PC-3 (cell line): ENCODE measurements around the gene KLF16. TPM values are rescaled to one million over a fixed set of nuclear protein-coding genes. Genes with fewer than 3 reads are reported as not detected.

Experiments used
- ATAC-seq: fragments of 200-7000 bp; cut with Tn5 transposase; 2 replicates; pipeline ENCODE4 v1.9.1; 2020; ENCODE audit warnings: mild to moderate bottlenecking, moderate library complexity
- BruUV-seq: library from RNA; stranded (reverse); fragments of 400-500 nt; replicated peaks from 2 replicates; lab custom pipeline; 2021; lab: Mats Ljungman, UMichigan
- CTCF ChIA-PET: fragments of 300-600 bp; sonication (Branson Sonifier 250); formaldehyde crosslinking; loops from one replicate; lab custom pipeline; 2022; ENCODE audit warnings: antibody characterized with exemption; lab: Charles Lee
- POLR2A ChIA-PET: fragments of 300-600 bp; sonication (Branson Sonifier 250); formaldehyde crosslinking; loops from one replicate; lab custom pipeline; 2022; ENCODE audit warnings: antibody characterized with exemption; ENCODE audit not compliant: unreplicated experiment; lab: Charles Lee
- DNase-seq: peaks from one replicate; pipeline ENCODE4 v3.0.0-alpha.2; 2015
- H2AFZ ChIP-seq: fragments of 300-600 bp; sonication (generic); 2 replicates; pipeline ENCODE4 v1.6.0; 2016; ENCODE audit warnings: antibody characterized with exemption, low read length
- H3F3A ChIP-seq: fragments of 300-600 bp; sonication (generic); one replicate; pipeline ENCODE4 v1.6.0; 2017; ENCODE audit warnings: antibody characterized with exemption, low read length, control low read depth, mild to moderate bottlenecking; ENCODE audit not compliant: unreplicated experiment
- H3K27ac ChIP-seq: fragments of 300-600 bp; sonication (generic); 2 replicates; pipeline ENCODE4 v1.5.1; 2016; ENCODE audit warnings: mild to moderate bottlenecking, low read length
- H3K27me3 ChIP-seq: fragments of 300-600 bp; sonication (generic); 2 replicates; pipeline ENCODE4 v1.6.1; 2016; ENCODE audit warnings: low read length, mixed read lengths
- H3K36me3 ChIP-seq: fragments of 300-600 bp; sonication (generic); 2 replicates; pipeline ENCODE4 v1.6.1; 2016; ENCODE audit warnings: low read depth, mixed run types, low read length, mixed read lengths
- H3K4me1 ChIP-seq: fragments of 300-600 bp; sonication (generic); 2 replicates; pipeline ENCODE4 v1.5.1; 2016; ENCODE audit warnings: low read length; ENCODE audit not compliant: insufficient read depth
- H3K4me2 ChIP-seq: fragments of 300-600 bp; sonication (generic); 2 replicates; pipeline ENCODE4 v1.6.0; 2016; ENCODE audit warnings: low read length
- H3K4me3 ChIP-seq: fragments of 300-600 bp; sonication (generic); 2 replicates; pipeline ENCODE4 v1.5.1; 2016; ENCODE audit warnings: mild to moderate bottlenecking, low read length, mixed read lengths
- H3K79me2 ChIP-seq: fragments of 300-600 bp; sonication (generic); 2 replicates; pipeline ENCODE4 v1.6.1; 2017; ENCODE audit warnings: low read length, mixed read lengths
- H3K9ac ChIP-seq: fragments of 300-600 bp; sonication (generic); 2 replicates; pipeline ENCODE4 v1.6.0; 2016; ENCODE audit warnings: mild to moderate bottlenecking, low read length
- H3K9me2 ChIP-seq: fragments of 300-600 bp; sonication (generic); replicated peaks from 2 replicates; pipeline ENCODE4 v1.6.1; 2016; ENCODE audit warnings: mixed run types, low read length, mixed read lengths
- H3K9me3 ChIP-seq: fragments of 300-600 bp; sonication (generic); 2 replicates; pipeline ENCODE4 v1.6.1; 2016; ENCODE audit warnings: low read length, mixed read lengths
- H4K20me1 ChIP-seq: fragments of 300-600 bp; sonication (generic); 2 replicates; pipeline ENCODE4 v1.6.1; 2016; ENCODE audit warnings: low read length, mixed read lengths
- EZH2 ChIP-seq: fragments of 300-600 bp; sonication (generic); IDR thresholded peaks from one replicate; pipeline ENCODE4 v1.6.1; 2017; ENCODE audit warnings: antibody characterized with exemption, mild to moderate bottlenecking, low read length; ENCODE audit not compliant: unreplicated experiment
- EZH2phosphoT487 ChIP-seq: fragments of 300-600 bp; sonication (generic); IDR thresholded peaks from 2 replicates; pipeline ENCODE4 v1.6.1; 2018; ENCODE audit warnings: mild to moderate bottlenecking, antibody characterized with exemption, low read length, borderline replicate concordance
- intact Hi-C: fragments of 100-400 bp; cut with micrococcal nuclease; formaldehyde crosslinking; loops from 2 replicates; pipeline ENCODE4 v1.9.0; 2023
- total RNA-seq: library from RNA; depleted of rRNA; stranded (reverse); fragments of >200 nt; gene quantifications from 2 replicates; pipeline ENCODE4 v1.2.3, GENCODE V29; 2014
- TF ChIP-seq, protein P1 (sequence below): fragments of 300-600 bp; sonication (generic); conservative IDR thresholded peaks from 2 replicates; pipeline ENCODE4 v1.5.1; 2017; ENCODE audit warnings: antibody characterized with exemption, low read depth, mild to moderate bottlenecking, low read length

KLF16 gene
- total RNA-seq, 1 experiment from 2014 or later: 15.1 TPM

- Histone ChIP-seq H3K9ac (no peak overlapping the region), H4K20me1 (no peaks in the 10 kb centered on the region), H3K4me1 (peaks cover 15% of the 10 kb centered on the region), H3K9me3 (no peaks in the 10 kb centered on the region), H3K4me2 (no peak overlapping the region), H3K4me3 (no peak overlapping the region), H3K27me3 (no peaks in the 10 kb centered on the region), H3K9me2 (no peaks in the 10 kb centered on the region), H3K79me2 (no peaks in the 10 kb centered on the region), H3K27ac (no peak overlapping the region), H3F3A (no peaks in the 10 kb centered on the region), H3K36me3 (no peaks in the 10 kb centered on the region), H2AFZ (no peak overlapping the region)
- DNase-seq: no peak
- ATAC-seq: no peak
- ChIA-PET POLR2A (no interaction called here), CTCF (no interaction called here)
- no TSS peak for BruUV-seq
- no peak for TF ChIP-seq EZH2
- no peak for TF ChIP-seq EZH2phosphoT487
- TF ChIP-seq, protein P1, sequence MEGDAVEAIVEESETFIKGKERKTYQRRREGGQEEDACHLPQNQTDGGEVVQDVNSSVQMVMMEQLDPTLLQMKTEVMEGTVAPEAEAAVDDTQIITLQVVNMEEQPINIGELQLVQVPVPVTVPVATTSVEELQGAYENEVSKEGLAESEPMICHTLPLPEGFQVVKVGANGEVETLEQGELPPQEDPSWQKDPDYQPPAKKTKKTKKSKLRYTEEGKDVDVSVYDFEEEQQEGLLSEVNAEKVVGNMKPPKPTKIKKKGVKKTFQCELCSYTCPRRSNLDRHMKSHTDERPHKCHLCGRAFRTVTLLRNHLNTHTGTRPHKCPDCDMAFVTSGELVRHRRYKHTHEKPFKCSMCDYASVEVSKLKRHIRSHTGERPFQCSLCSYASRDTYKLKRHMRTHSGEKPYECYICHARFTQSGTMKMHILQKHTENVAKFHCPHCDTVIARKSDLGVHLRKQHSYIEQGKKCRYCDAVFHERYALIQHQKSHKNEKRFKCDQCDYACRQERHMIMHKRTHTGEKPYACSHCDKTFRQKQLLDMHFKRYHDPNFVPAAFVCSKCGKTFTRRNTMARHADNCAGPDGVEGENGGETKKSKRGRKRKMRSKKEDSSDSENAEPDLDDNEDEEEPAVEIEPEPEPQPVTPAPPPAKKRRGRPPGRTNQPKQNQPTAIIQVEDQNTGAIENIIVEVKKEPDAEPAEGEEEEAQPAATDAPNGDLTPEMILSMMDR: no peak
- intact Hi-C loops: no loop called here
These were observed 55.0 kb downstream of the KLF16 start for GRCh38 chr19:1808395-1808731.

- Histone ChIP-seq H3K4me2 (no peak overlapping the region), H4K20me1 (no peaks in the 10 kb centered on the region), H3K9ac (no peak overlapping the region), H3K79me2 (no peaks in the 10 kb centered on the region), H3K9me3 (no peaks in the 10 kb centered on the region), H3K27ac (no peak overlapping the region), H3K36me3 (no peaks in the 10 kb centered on the region), H2AFZ (no peak overlapping the region), H3K9me2 (no peaks in the 10 kb centered on the region), H3F3A (no peaks in the 10 kb centered on the region), H3K4me3 (no peak overlapping the region), H3K4me1 (peaks cover 11% of the 10 kb centered on the region), H3K27me3 (no peaks in the 10 kb centered on the region)
- intact Hi-C loops: no loop called here
- ChIA-PET POLR2A (no interaction called here), CTCF (no interaction called here)
- DNase-seq (no peak), ATAC-seq (no peak)
- no TSS peak for BruUV-seq
- TF ChIP-seq EZH2phosphoT487 (no peak), EZH2 (no peak)
- TF ChIP-seq, protein P1: no peak
These were observed 55.5 kb downstream of the KLF16 start for GRCh38 chr19:1807695-1808394.

GRCh38 chr19:1807030-1807694, 56.2 kb downstream of the KLF16 start:
- no peaks in the 10 kb centered on the region for H3K9me3 ChIP-seq
- DNase-seq (no peak), ATAC-seq (no peak)
- H3K4me2 ChIP-seq: no peak overlapping the region
- no peaks in the 10 kb centered on the region for H3K36me3 ChIP-seq
- H2AFZ ChIP-seq: no peak overlapping the region
- TF ChIP-seq EZH2: no peak
- H3K9me2 ChIP-seq: no peaks in the 10 kb centered on the region
- no peaks in the 10 kb centered on the region for H3F3A ChIP-seq
- ChIA-PET CTCF (no interaction called here), POLR2A (no interaction called here)
- H3K27ac ChIP-seq: no peak overlapping the region
- H3K9ac ChIP-seq: no peak overlapping the region
- peaks cover 11% of the 10 kb centered on the region for H3K4me1 ChIP-seq
- H3K27me3 ChIP-seq: no peaks in the 10 kb centered on the region
- no peaks in the 10 kb centered on the region for H3K79me2 ChIP-seq
- H3K4me3 ChIP-seq: no peak overlapping the region
- no peaks in the 10 kb centered on the region for H4K20me1 ChIP-seq
- intact Hi-C loops: no loop called here
- no TSS peak for BruUV-seq
